Retina (tissue), 1 donor: ENCODE results near the gene SEMA6A.

Experiments used
- DNase-seq: peaks from one replicate; pipeline ENCODE4 v3.0.0-alpha.2; 2016

Gene SEMA6A

DNA sequence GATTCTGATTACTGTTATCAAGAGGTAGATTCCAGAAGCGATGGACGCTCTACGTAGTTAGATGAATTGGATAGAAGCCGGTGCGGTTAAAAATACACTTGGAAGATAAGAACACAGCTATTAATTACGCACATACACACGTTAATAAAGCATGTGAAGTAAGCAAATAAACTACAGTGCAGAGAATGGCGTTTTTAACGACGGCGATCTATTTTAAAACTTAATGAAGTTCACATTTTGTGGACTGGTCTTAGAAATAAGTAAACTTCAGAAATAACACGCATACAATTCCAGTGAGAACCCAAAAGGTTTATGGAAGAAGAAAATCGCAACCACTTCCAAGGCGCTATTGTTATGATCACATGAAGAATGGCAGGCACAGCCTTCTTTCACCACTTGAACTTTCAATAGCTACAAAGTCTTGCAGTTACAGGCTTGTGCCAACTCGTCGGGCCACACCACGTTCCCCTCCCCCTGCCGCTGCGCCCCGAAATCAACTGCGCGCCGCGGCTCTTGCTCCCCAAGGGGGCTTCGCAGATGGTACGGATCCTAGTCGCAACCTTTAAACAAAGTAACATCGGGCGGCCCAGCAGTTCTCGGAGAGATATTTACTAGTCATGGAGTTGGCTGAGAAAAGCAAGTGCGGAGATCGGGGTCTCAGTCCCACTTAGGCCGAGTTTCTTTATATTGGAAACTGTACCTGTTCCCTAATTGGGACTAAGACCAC, 866 bp upstream of the SEMA6A start:
- DNase-seq = peak; percentile 91

DNA sequence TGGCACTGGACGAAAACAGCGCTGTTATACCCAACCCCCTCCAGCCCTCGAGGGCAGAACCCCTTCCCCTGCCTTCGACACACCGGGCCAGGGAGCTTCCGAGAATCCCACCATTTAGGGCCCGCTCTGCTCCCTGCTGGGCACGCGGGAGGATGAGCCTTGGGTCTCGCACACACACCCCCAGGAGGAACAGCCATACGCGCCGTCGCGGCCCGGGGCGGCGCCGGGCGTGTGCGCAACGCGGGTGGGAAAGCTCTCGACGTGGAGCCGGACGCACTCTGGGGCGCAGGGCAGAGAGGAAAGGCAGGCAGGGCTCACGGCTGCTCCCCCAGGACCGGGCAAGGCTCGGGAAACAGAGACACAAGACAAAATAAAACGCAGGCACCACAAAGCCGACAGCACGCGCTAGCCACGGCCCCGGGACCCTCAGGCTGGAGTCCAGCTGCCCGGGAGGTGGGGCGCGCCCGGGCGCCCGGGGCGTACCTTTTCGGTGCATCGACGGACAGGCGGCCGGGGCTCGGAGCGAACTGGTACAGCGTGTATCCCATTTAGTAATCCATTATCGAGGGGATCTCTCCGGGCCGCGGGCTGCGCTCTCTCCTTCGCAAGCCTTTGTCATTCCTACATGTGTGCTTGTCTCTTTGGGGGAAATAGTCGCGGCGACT, 789 bp downstream of the SEMA6A start:
- peak; percentile 89 for DNase-seq

DNA sequence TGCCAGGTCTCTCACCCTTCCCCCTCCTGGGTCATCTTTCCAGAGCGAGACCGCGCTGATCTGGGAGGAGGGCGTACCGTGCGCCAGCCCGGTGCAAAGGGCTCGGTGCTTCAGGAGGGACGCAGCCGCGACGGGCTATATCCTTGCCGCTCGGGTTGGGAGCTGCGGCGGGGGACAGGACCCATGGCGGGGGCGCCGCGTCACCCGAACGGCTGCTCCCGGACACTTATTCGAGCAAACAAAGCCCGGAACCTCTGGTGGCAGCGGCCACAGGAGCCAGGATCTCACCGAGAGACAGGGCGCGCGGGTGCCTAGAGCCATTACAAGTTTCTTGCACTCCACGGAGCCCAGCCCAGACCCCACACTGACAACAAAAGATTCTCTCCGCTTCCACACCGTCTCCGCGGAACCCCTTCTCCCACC, 1.3 kb downstream of the SEMA6A start:
- peak; percentile 90 for DNase-seq

DNA sequence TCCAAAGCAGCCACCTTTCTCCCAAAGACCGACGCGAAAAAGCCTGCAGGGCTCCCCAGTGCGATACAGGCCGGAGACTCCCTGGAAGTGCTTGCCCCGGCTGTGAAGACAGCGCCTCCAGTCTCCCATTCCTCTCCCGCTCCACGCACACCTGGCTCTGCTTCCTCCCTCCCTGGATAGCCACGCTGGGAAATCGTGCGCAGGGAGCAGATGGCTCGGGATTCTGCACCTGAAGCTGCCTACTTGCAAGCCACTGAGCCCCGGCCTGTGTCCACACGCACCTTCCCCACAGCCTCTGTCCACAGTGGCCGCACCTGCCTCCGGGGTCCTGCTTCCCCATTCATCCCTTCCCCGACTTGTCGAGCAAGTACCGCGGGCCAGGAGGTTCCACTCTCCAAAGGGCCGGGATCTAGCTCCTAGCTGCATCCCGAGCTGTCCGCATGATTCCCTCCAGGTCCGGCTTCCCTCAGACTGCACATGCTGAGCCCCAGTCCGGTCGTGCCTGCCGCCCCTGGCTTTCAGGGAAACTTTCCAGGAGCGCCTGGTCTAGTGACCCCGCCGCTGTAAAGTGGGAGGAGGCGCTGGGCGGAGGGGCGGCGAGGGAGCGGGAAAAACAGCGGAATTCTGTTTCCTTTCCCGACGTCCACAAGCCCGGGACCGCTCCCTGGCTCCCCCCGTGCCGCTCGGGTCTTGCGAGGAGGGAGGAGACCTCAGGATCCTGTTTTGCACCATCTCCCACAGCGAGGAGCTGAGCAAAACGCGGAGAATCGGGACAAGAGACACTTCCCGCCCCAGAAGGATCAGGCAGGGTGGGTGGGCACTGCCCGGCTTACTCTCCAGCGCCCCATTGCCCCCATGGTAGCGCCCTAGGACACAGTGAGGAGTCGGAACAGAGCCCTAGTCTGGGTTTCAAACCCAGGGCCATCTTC, 2.0 kb downstream of the SEMA6A start:
- peak; percentile 90 for DNase-seq

DNA sequence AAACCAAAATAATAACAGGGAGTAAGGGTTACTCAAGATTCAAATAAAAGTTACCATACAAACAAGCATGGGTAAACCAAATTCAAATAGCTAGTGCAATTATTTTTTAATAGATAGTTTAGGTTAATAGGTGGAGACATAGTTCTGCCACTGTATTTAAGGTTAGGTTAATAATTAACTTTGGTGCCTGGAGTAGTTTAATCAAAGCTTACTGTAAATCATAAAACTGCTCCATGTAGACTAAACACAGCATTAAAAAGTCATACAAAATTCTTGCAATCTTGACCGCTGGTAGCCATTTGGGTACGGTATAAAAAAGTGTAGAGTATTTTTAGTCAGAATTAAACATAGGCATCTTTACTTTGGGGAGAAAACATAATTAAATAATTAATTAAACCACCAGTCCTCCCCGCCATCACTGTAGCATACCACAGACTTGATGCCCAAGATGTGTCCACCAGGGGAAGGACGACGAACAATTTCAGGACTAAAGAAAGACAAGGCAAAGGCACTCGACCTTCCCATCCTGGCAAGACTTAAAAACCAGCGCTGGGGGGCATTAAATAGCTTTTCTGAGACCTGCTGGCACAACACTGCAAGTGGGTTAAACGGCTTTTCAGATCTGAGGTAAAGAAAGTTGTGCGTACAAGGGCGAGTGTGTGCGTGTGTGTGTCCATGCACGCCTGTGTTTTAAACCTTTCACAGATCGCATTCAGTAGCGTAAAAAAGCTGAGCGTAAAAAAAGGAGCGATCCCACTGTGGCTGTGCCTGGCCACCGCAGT, 2.9 kb downstream of the SEMA6A start:
- DNase-seq = no peak

DNA sequence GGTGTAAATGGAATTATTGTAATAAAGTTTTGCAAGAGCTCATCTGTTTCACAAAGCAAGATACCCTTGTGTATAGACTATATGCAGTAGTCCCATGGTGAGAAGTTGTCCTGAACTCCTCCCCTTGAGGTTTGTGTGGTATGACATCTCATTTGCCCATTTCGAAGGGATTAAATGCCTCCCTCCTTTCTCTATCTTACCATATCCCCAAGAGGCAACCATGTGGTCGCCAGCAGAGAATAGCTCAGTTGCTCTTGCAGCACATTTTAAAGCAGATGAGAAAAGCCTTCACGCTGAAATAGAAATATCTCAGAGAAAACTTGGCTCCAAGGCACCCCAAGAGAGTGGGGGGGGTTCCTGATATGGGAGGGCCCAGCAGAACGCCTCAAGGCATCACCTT, 4.6 kb downstream of the SEMA6A start:
- peak; percentile 31 for DNase-seq

DNA sequence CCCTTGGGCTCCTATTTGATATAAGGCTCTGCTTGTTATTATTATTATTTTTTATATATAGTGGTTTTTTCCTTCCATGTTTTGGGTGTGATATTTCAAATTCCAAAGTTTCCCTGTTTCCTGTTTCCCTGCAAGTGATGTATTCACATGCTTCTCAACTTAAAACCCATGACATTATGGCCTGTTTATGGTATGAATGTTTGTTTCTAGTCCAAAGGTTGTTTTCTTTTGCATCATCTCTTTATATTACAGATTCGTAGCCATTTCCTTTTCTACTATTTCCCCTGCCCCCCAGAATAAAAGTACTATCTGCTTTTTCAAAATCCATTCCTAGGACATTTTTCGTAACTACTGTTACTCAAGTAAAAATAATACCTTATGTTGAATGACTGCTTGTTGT, 7.5 kb downstream of the SEMA6A start:
- DNase-seq = no peak

DNA sequence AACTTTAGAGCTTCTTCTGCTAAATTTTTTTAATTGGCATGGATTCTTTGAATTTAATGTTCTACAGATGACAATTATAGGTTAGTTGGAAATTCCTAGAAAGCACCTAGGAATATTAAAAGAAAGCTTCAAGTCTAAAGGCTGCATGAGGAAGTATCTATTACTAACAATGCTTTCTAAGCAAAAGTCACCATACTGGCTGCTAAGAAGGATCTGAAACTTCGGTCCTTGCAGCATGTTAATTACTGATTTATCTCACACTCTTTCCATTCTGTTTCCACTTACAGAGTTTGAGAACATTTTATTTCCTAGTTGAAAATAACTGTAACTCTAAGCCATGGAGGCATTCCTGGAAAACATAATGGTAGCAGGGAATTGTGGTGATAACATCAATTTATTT, 8.4 kb downstream of the SEMA6A start:
- DNase-seq = no peak

DNA sequence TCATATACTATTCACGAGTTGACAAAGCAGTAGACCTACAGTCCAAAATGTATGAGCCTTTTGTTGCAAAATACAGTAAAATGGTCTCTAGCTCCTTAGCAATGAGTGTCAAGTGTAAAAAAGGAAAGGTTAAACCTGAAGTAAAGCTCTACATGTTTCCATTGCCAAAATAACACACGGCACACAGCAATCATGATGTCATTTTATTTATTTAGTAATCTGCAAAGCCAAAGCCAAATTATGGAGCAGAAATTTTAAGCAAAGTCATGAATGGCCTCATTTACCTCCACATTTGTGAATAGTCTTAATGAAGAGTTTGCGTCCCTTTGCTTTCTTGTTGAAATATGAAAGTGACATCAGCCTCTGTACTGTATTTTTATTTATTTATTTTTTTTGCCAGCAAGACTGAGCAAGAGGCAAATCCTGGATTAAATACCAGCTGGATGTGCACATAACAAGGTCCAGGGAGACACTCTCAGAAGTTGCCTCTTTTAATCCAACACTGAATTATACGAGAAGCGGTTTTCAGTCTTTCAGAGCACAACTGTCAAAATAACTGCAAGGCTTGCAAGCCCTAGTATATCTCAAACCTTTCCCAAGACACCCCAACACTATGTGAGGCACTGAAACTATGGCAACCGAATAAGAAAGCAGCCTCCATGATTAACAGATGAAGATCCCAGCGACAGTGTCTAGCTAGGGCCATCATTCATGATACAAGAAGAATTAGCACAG, 9.7 kb downstream of the SEMA6A start:
- peak; percentile 25 for DNase-seq

DNA sequence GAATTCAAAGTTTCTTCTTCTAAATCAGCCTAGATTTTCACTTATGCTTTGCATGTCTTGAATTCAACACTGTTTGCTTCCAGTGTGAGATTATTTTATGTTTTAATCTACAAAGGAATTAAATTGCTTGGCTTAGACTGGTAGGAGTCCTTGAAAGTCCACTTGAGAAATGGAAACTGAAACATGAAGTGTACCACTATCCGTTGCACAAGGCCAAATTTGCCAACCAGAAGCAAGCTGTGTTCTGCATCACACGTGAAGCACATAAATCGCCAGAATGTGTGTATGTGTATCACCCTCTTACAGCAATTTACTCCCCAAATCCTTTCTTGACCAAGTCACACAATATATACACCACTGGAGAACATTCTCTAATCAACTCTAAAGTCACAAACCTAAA, 10.3 kb downstream of the SEMA6A start:
- no peak for DNase-seq

DNA sequence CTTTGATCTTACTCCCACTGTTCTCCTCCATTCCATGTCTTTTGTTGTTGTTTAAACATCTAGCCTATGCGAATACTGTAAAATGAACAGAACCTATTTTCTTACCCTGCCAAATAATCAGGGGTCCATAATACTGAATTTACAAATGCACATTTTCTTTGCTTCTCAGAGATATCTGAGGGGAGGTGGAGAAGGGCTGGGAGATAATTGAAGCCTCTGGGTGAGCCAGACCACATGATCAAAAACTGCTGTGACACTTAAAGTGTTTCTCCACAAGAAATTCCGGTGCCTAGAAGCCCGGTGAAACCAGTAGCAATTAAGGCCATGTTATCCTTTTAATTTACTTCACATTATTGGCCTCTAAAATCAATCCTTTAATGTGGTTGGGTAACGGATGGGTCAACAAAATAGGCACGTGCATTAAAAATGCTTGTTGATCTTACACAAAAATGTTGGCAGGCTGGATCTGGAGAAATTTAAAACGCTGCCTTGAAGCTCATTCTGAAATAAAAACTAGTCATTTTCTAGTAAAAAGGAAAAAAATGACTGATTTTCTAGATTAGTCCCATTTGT, 10.8 kb downstream of the SEMA6A start:
- peak; percentile 52 for DNase-seq

DNA sequence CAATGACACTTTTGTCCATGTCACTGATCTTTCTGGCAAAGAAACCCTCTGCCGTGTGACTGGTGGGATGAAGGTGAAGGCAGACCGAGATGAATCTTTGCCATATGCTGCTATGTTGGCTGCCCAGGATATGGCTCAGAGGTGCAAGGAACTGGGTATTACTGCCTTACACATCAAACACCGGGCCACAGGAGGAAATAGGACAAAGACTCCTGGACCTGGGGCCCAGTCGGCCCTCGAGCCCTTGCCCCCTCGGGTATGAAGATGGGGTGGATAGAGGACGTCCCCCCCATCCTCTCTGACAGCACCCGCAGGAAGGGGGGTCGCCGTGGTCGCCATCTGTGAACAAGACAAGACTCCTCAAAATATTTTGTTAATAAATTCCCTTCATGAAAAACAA, 12.0 kb downstream of the SEMA6A start:
- no peak for DNase-seq

DNA sequence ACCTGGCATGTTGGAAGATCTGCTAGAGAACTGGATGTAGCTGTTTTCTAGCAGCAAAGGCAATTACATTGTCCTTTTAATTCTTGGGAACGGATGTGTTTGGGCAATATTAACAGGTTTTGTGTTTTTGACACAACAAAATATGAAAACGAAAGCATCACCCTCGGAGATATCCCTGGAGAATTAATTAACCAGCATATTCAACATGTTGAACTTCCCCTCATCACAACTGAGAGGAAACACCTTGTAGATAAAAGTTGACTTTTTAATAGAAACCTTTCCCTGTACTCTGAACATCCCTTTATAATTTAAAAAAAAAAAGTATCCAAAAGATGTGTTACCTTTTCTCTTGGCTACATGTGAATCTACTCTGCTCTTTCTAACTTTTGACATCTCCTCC, 13.0 kb downstream of the SEMA6A start:
- DNase-seq = no peak

DNA sequence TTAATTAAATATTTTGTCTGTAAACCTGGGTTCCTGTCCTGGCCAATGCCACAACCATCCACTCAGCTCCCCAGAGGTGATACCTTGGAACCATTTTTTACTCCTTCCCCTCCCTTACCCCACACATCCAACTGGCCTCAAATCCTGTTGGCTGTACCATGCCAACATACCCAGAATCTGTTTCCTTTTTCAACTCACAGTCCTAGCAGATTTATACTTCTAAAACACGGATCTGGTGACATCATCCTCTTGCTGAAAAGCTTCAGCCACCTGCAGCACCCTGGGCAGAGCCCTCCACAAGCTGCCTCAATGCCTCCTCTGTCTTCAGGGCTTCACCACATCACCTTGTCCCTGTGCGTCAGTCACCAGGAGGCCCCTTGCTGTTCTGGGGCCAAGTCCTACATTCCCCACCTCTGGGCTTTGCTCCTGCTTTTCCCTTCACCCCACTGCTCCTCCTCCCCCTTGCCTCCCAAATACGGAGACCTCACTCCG, 14.9 kb downstream of the SEMA6A start:
- no peak for DNase-seq

DNA sequence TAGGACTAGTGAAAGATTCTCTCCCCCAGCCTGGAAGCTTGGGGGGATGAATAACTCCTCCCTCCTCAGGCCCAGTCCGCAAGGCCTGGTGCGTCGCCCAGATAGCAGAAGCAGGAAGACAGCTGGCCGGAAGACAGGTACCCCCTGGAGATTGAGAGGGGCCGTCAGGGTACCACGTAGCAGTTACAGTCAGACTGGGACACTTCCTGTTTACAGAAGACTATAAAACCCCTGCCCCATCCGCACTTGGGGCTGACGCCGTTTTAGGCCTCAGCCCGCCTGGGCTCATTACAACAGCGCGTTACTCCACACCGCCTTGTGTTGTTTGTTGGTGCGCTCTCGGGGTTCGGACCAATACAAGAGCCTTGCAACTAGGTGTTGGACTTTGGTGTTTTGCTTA, 15.4 kb downstream of the SEMA6A start:
- no peak for DNase-seq

DNA sequence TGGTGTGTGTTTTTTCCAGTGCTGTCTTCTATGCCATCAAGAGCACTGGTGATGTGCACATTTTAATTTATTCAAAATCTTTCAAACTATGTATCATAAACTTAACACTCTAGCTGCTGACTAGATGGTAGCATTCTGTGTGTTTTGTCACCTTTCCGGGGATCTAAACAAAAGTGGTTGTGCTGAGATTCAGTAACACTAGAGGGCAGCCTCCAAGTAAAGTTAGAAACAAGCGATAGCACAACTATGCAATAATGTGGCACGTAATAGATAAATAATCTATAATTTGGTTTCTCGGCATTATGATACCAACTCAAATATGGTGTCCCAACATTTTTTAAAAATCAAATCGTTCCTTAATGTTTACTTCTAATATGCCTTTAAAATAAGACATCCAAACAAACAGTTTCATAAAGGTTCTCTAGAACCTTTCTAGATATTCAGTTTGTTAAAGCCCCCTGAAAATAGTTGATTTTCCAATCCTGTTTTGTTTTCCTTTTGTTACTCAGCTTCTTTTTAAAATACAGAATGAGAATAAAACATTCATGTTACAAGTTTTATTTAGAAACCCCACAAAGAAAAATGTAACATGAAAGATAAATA, 16.9 kb downstream of the SEMA6A start:
- no peak for DNase-seq

DNA sequence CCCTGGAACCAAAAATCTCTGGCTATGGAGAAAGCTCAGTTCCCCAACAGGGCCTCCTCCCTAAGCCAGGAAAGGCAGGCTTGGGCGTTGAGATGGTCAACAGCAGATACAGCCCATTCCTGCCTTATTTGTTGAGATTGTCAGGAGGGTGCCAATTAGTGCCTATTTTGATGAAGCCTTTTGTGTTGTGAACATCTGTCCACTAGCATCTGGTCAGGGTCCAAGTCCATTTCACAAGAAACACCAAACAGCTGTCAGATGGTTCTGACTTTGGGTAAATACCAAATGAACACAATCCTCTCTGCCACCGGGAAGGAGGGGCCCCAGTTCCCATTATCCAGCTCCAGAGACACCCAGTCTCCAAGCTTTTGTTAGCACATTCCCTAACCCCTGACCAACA, 19.9 kb downstream of the SEMA6A start:
- no peak for DNase-seq

DNA sequence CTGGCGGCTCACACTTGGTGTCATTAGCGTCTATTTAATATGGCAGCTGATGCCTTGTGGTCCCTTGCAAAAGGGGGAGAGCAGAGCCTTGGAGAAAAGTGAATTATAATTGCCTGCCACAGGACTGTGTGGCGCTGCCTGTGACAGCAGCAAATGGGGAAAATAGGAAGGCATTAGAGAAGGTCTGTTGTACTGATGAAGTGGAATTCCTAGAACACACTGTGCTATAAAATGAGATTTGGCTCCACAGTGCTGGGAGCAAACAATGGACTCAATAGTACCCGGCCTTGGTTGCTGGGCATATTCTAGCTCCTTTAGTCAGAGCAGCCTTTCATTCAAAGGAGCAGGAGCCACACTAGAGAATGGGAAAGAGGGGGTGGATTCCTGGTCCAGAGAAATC, 21.3 kb downstream of the SEMA6A start:
- DNase-seq = no peak

DNA sequence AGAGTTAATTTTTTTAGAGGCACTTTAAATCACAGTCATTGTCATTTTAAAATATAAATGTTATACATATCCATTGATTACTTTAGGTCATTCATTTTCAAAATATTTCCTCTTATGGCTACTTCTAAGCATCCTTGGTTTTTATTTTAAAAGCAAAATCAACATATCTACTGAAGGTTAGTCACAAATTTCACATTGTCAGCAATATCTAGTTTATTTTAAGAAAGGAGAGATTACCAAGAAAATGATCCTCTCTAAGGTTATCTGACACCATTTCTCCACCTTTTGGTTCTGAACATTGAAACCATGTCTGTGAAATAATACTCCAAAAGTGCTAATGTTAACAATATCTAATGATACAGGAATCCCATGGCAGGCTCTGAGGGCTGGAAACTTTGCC, 24.5 kb downstream of the SEMA6A start:
- DNase-seq = no peak

DNA sequence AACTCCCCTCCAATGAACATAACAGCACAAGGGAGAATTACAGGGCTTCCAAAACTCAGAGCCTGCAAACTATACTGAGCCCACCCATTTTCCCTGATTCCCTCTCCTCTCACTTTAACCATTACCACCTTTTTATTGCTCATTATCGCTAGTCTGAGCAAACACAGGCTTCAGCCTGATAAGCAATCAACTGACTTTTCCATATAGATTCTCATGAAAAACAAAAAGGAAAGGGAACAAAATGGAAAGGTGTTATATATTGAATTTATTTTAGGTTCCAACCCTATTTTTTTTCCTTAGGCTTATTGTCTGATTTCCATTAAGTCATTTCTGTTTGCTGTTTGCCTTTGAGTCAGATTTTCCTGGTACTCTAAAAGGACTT, 27.9 kb downstream of the SEMA6A start:
- no peak for DNase-seq
